H9 (cell line): ENCODE results near the gene UQCR10. TPM values are rescaled to one million over a fixed set of nuclear protein-coding genes. Genes with fewer than 3 reads are reported as not detected.

Experiments used
- DNase-seq: peaks from one replicate; pipeline ENCODE4 v3.0.0-alpha.2; 2017
- H2AFZ ChIP-seq: one replicate; pipeline ENCODE4 v1.6.1; 2013; ENCODE audit warnings: mild to moderate bottlenecking, low read length, control low read depth, moderate library complexity
- H2AK5ac ChIP-seq: 2 replicates; pipeline ENCODE4 v1.6.1; 2013; ENCODE audit warnings: low read length, control low read depth, mixed read lengths; ENCODE audit not compliant: insufficient read length
- H2BK120ac ChIP-seq: one replicate; pipeline ENCODE4 v1.6.1; 2013; ENCODE audit warnings: low read depth, mild to moderate bottlenecking, low read length, control low read depth, inconsistent platforms; ENCODE audit not compliant: poor library complexity, severe bottlenecking
- H2BK12ac ChIP-seq: 2 replicates; pipeline ENCODE4 v1.6.1; 2013; ENCODE audit warnings: low read length, control low read depth, mixed read lengths, low read depth; ENCODE audit not compliant: insufficient read length
- H2BK15ac ChIP-seq: 2 replicates; pipeline ENCODE4 v1.6.1; 2013; ENCODE audit warnings: low read depth, low read length, control low read depth
- H2BK20ac ChIP-seq: one replicate; pipeline ENCODE4 v1.6.1; 2013; ENCODE audit warnings: low read depth, mild to moderate bottlenecking, low read length, control low read depth, inconsistent platforms; ENCODE audit not compliant: poor library complexity, severe bottlenecking
- H2BK5ac ChIP-seq: 2 replicates; pipeline ENCODE4 v1.6.1; 2013; ENCODE audit warnings: low read length, control low read depth, mixed read lengths; ENCODE audit not compliant: insufficient read length
- H3K14ac ChIP-seq: 2 replicates; pipeline ENCODE4 v1.6.1; 2013; ENCODE audit warnings: low read length, control low read depth; ENCODE audit not compliant: insufficient read depth
- H3K18ac ChIP-seq: 2 replicates; pipeline ENCODE4 v1.6.1; 2013; ENCODE audit warnings: low read depth, mild to moderate bottlenecking, mixed read lengths, low read length, control low read depth; ENCODE audit not compliant: insufficient read length
- H3K23ac ChIP-seq: 2 replicates; pipeline ENCODE4 v1.6.1; 2013; ENCODE audit warnings: low read length, control low read depth, mixed read lengths, low read depth; ENCODE audit not compliant: insufficient read length
- H3K23me2 ChIP-seq: 2 replicates; pipeline ENCODE4 v1.6.1; 2013; ENCODE audit warnings: low read depth, mild to moderate bottlenecking, mixed read lengths, low read length, control low read depth; ENCODE audit not compliant: insufficient read length, poor library complexity, severe bottlenecking
- H3K27ac ChIP-seq: 2 replicates; pipeline ENCODE4 v1.5.1; 2013; ENCODE audit warnings: low read length, control low read depth, mixed read lengths, low read depth; ENCODE audit not compliant: insufficient read length
- H3K27me3 ChIP-seq: 2 replicates; pipeline ENCODE4 v1.6.1; 2013; ENCODE audit warnings: low read length, control low read depth, inconsistent platforms; ENCODE audit not compliant: insufficient read depth
- H3K4ac ChIP-seq: 2 replicates; pipeline ENCODE4 v1.6.1; 2013; ENCODE audit warnings: low read depth, mild to moderate bottlenecking, control low read depth, inconsistent platforms, low read length, moderate library complexity
- H3K4me1 ChIP-seq: 2 replicates; pipeline ENCODE4 v1.6.1; 2013; ENCODE audit warnings: low read length, control low read depth, inconsistent platforms; ENCODE audit not compliant: insufficient read depth
- H3K4me2 ChIP-seq: 2 replicates; pipeline ENCODE4 v1.6.1; 2013; ENCODE audit warnings: low read length, control low read depth, mixed read lengths; ENCODE audit not compliant: insufficient read length, insufficient read depth
- H3K56ac ChIP-seq: 2 replicates; pipeline ENCODE4 v1.6.1; 2013; ENCODE audit warnings: low read depth, mild to moderate bottlenecking, mixed read lengths, low read length, control low read depth; ENCODE audit not compliant: insufficient read length
- H3K79me1 ChIP-seq: 2 replicates; pipeline ENCODE4 v1.6.1; 2013; ENCODE audit warnings: low read depth, mild to moderate bottlenecking, moderate library complexity, low read length, control low read depth, inconsistent platforms; ENCODE audit not compliant: insufficient read depth, poor library complexity, severe bottlenecking
- H3K79me2 ChIP-seq: 2 replicates; pipeline ENCODE4 v1.6.1; 2013; ENCODE audit warnings: low read length, control low read depth, inconsistent platforms; ENCODE audit not compliant: insufficient read depth
- H3K9ac ChIP-seq: 2 replicates; pipeline ENCODE4 v1.6.1; 2013; ENCODE audit warnings: low read length, control low read depth, mixed read lengths; ENCODE audit not compliant: insufficient read length; ENCODE audit errors: extremely low read depth
- H3K9me3 ChIP-seq: one replicate; pipeline ENCODE4 v1.6.1; 2013; ENCODE audit warnings: low read depth, low read length, inconsistent platforms; ENCODE audit not compliant: control insufficient read depth
- H3T11ph ChIP-seq: one replicate; pipeline ENCODE4 v1.6.1; 2013; ENCODE audit warnings: mild to moderate bottlenecking, low read length, control low read depth, inconsistent platforms
- H4K20me1 ChIP-seq: one replicate; pipeline ENCODE4 v1.6.1; 2013; ENCODE audit not compliant: control insufficient read depth, insufficient read length, insufficient read depth
- H4K5ac ChIP-seq: 2 replicates; pipeline ENCODE4 v1.6.1; 2013; ENCODE audit warnings: low read depth, mild to moderate bottlenecking, mixed read lengths, low read length, control low read depth; ENCODE audit not compliant: insufficient read length
- H4K8ac ChIP-seq: replicated peaks from 2 replicates; pipeline ENCODE4 v1.6.1; 2013; ENCODE audit warnings: low read length, control low read depth, mixed read lengths, low read depth; ENCODE audit not compliant: insufficient read length
- H4K91ac ChIP-seq: 2 replicates; pipeline ENCODE4 v1.6.1; 2013; ENCODE audit warnings: low read depth, mild to moderate bottlenecking, moderate library complexity, mixed read lengths, low read length, control low read depth; ENCODE audit not compliant: insufficient read length
- H3K27ac Mint-ChIP-seq, 3 experiments: 2 replicates in 2 of 3; 3 replicates in 1 of 3; pipeline ENCODE4 v1.8.0; 2020 to 2021; ENCODE audit warnings: mixed read lengths in 3 of 3, mild to moderate bottlenecking in 1 of 3, moderate library complexity in 1 of 3
- H3K27me3 Mint-ChIP-seq: 2 replicates; pipeline ENCODE4 v1.8.0; 2021; ENCODE audit warnings: low read depth, mild to moderate bottlenecking, moderate library complexity, mixed read lengths
- H3K36me3 Mint-ChIP-seq, 3 experiments: 2 replicates in 2 of 3; 3 replicates in 1 of 3; pipeline ENCODE4 v1.8.0; 2020 to 2021; ENCODE audit warnings: low read depth in 3 of 3, mixed read lengths in 3 of 3; ENCODE audit not compliant: insufficient read depth in 1 of 3
- H3K4me1 Mint-ChIP-seq, 2 experiments: 2 replicates each; pipeline ENCODE4 v1.8.0; 2020; ENCODE audit warnings: mixed read lengths in 2 of 2
- H3K4me3 Mint-ChIP-seq, 2 experiments: 2 replicates in 1 of 2; 3 replicates in 1 of 2; pipeline ENCODE4 v1.8.0; 2020 to 2021; ENCODE audit warnings: mild to moderate bottlenecking in 2 of 2, mixed read lengths in 2 of 2, moderate library complexity in 1 of 2
- H3K9me3 Mint-ChIP-seq, 2 experiments: 2 replicates in 1 of 2; 3 replicates in 1 of 2; pipeline ENCODE4 v1.8.0; 2020; ENCODE audit warnings: mild to moderate bottlenecking in 2 of 2, mixed read lengths in 2 of 2, moderate library complexity in 1 of 2
- CTCF ChIP-seq: fragments of 200-600 bp; sonication (generic); conservative IDR thresholded peaks from 3 replicates; pipeline ENCODE4 v1.8.0; 2021; ENCODE audit warnings: antibody characterized with exemption, mild to moderate bottlenecking
- WGBS: extraction: QIAGEN DNeasy Blood & Tissue Kit; methylation state at CpG from one replicate; pipeline ENCODE4 v1.1.7; 2013; ENCODE audit warnings: missing lambda C conversion rate, low lambda C conversion rate, mixed read lengths; ENCODE audit not compliant: insufficient read length; ENCODE audit errors: extremely low coverage; 5-methylcytosine and 5-hydroxymethylcytosine counted together
- total RNA-seq: library from RNA; stranded (reverse); gene quantifications from 2 replicates; pipeline ENCODE4 v1.2.1, GENCODE V29; 2021

UQCR10 gene
- total RNA-seq, 1 experiment from 2014 or later = 124 TPM

DNA sequence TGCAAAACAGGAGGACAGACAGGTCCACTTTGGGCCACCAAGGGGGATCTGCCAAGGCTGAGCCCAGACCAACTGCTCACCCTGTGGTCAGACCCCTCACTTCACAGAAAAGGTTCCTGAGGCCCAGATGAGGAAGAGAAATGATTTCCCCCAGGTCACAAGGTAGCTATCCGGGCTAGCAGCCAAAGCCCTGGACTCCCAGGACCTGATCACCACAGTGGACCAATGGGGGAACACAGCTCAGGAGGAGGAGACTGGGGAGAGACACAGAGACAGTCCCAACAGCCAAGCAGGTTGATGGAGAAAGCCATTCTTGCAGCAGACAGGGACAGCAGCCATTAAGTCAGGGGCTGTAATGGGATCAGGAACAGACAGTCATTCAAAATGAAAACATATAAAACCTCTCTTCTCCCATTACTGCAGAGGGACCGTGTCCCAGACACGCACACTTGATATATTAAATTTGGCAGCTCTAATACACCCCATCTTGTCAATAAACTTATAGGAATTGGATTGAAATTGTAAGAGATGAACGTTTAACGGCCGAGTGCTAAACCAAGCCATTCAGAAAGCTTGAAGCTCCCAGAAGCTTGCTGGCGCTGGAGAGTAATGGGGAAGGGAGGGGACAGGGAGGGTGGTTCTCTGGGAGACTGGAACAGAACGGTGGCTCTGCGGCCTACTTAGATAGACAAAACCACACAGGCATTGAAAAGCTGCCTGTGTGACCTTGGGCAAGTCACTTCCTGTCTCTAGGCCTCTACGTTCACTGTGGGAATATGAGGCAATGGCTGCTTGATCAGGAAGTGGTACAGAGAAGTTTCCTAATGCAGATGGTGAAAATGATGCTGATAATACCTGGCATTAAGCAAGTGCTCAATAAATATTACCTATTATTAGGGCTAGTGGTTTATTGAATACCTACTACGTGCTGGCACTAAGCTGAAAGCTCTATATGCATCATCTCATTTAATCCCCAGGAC, 16.3 kb upstream of the UQCR10 start:
- Histone ChIP-seq H4K8ac (no peak overlapping the region), H3K4me2 (no peak overlapping the region), H3K18ac (no peak overlapping the region), H3K9me3 (no peaks in the 10 kb centered on the region), H4K5ac (no peak overlapping the region), H3K23ac (no peak overlapping the region), H2BK120ac (no peak overlapping the region), H3K27ac (no peak overlapping the region), H2BK15ac (no peak overlapping the region), H3K23me2 (no peaks in the 10 kb centered on the region), H3K14ac (no peak overlapping the region), H2BK5ac (no peak overlapping the region), H2BK12ac (no peak overlapping the region), H2AK5ac (no peak overlapping the region), H2AFZ (no peak overlapping the region), H4K91ac (no peak overlapping the region), H2BK20ac (no peak overlapping the region), H4K20me1 (no peaks in the 10 kb centered on the region), H3K79me2 (no peaks in the 10 kb centered on the region), H3K27me3 (no peaks in the 10 kb centered on the region), H3K4ac (no peak overlapping the region), H3K4me1 (no peaks in the 10 kb centered on the region), H3T11ph (no peak overlapping the region), H3K56ac (no peak overlapping the region), H3K79me1 (no peaks in the 10 kb centered on the region), H3K9ac (no peak overlapping the region)
- Mint-ChIP-seq H3K36me3 (peaks cover 0 to 1% (median 0%) of the 10 kb centered on the region in 3 experiments; a peak in 5 of 7 replicates), H3K27me3 (no peaks in the 10 kb centered on the region; the same call in 1 of the 2 replicates), H3K4me1 (peaks cover 2 to 15% of the 10 kb centered on the region in 2 experiments), H3K9me3 (no peaks in the 10 kb centered on the region), H3K4me3 (no peak overlapping the region), H3K27ac (peak overlapping the region in 2 of 3 experiments; percentile 61 to 85; a peak in 3 of 7 replicates)
- no peak for TF ChIP-seq CTCF
- DNase-seq = no peak
- WGBS = no CpG with 5 or more reads among the region's 11 CpGs
